ENCODE measurements around the gene MAP3K9.

MAP3K9 gene

DNA sequence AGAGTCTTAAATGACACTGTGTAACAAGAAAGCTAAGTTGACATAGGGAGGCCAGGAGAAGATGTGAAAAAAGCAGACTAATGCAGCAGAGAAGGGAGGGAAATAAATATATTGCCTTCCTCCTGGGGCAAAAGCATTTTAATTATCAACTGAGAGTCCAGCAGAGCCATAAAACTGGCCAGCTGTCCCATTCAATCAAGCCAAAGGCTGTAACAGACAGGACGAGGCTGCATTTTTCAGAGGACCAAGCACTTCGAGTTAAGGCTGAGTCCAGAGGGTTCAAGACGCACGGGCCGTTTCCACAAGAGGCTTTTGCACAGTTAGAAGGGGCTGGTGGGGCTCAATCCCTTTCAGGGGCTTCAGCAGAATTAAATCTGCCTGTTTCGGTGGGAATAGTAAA lies 20.4 kb downstream of the MAP3K9 start:
- DNase-seq (ENCODE audit: low read depth) = no peak

DNA sequence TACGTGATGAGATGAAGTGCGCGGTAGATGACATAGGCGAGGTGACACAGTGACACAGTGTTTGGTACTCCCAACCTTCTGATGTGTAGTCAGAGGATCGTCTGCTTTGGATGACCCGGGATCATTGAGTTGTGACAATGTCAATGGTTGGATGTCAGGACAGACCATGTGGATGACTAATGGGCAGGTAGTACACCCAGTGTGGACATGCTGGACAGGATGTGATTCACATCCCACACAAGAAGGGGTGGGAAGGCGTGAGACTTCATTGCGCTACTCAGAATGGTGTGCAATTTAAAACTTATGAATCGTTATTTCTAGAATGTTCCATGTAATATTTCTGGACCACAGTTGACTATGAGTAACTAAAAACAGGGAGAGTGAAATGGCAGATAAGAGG lies 23.8 kb downstream of the MAP3K9 start:
- DNase-seq (ENCODE audit: low read depth) = no peak

DNA sequence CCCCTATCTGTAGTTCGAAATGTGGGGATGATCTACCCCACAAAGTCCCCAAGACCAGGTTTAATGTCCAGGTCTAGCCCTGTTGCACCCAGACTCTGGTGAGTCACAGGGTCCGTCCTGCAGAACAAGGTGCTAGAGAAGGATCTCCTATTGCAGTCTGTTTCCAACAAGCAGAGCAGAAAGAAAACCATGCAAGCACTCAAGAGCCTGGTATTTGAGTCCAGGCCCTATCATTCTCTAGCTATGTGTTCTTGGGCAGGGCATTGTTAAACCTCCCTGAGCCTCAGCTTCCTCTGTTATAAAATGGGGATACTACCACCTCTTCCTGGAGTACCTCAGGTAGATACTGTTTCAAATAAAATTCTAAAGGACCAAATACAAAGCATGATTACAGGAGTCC lies 24.4 kb downstream of the MAP3K9 start:
- DNase-seq (ENCODE audit: low read depth) = no peak

DNA sequence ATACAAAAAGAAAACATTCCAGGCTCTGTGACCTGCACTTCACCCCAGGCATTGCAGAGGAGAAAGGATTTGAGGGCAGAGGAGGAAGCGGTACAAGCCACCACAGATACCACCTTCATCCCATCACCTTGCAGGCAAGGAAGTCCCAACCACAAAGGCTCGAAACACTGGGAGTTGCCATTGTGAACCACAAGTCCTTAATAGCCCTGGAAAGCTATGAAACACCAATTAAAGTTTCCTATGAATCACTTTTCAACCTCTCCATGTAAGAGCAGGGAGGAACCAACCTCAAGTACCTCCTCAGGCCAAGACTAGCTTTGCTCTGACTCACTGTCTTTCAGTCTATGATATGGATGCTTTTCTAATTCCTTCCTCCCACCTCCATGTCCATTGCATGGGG lies 27.0 kb downstream of the MAP3K9 start:
- peak; percentile 73 for DNase-seq (ENCODE audit: low read depth)

DNA sequence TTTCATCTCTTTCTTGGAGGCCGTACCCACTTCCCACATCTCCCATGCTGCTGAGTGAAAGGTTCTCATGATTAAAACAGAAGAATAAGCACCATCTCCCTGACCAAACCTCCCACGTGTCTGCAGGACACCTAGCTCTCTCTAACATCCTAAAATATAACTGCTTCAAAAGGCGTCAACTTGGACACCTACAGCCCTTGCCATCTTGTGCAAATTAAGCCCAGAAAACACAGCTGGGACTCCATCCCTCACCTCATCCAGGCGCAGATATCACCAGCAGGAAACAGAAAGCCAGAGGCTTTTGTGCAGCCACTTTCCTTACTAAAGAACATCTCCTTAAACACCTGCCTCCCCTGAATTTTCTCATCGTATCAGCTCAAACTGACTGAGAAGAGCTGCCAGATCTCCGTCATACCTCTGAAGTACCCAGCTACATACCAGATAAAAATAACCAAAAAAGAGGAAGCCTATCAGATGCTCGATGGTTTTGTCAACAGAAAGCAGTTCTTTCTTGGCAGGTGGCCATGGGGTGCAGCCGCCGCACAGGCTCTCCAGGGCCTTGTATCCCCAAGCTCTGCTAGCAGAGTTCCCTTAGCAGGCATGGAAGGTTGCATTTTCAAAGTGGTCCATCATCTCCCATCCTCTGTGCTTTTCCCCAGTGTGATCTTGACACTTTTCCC lies 28.8 kb downstream of the MAP3K9 start:
- DNase-seq (ENCODE audit: low read depth) = no peak

DNA sequence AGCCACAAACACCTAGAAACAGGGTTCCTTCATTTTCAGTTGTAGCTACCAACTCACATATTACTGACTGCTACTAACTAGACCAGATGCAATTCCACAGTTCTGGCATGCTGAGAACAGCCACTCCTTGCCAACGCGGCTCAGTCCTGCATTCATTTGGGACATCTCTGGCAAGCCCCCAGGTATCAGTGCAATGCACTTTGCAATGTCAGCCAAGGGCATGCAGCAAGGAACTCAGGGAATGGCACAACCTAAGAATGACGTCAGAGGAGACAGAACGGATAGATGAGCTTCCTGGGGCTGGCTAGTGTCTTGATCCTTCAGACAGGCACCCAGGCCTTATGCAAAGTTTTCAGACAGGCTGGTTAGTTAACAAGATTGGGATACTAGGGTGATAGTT lies 29.6 kb downstream of the MAP3K9 start:
- DNase-seq (ENCODE audit: low read depth) = no peak

DNA sequence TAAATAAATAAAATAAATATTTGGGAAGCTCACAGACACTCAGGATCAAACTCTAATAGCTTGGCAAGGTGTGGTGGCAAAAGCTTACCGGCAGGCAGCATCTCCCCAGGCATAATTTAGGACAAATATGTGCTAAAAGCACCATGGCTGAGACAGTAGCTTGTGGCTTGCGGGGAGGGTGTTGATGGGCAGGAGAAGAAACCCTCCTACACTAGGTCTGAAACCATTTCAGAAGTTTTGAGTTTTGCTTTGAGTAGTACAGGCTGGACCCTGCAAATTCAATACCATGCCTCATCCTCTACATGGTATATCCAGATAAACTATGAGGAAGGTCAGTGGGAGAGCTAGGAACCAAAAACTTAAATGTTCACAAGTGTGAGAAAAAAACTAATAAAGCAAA lies 33.1 kb downstream of the MAP3K9 start:
- DNase-seq (ENCODE audit: low read depth) = no peak

DNA sequence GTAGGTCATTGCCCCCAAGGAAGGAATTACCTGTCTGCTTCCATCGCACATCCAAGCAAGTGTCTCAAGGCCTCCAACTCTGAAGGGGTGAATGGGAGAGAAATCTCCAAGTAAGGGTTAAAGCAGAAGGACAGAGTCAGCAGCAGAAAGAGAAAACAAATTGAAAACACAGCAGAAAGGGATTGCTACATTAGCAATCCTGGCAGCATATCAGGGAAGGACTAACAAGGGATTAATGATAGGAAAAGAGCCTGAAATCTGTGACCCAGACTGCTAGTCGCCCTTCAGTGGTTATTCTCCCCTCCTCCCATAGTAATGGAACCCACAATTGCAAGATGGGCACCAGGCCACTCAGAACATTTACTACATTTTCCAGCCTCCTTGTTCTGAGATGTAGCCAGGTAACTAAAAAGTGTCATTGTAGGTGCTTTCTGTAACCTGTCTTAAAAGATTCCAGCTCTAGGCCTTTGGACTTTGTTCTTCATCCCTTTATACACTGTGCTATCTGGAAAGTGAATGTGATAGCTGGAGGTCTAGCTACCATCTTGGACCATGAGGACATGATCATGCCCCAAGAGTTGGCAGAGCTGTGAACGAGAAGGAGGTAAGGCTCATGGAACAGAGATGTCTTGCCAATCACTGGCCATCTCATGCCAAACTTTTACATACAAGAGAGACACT lies 36.0 kb downstream of the MAP3K9 start:
- no peak for DNase-seq (ENCODE audit: low read depth)

DNA sequence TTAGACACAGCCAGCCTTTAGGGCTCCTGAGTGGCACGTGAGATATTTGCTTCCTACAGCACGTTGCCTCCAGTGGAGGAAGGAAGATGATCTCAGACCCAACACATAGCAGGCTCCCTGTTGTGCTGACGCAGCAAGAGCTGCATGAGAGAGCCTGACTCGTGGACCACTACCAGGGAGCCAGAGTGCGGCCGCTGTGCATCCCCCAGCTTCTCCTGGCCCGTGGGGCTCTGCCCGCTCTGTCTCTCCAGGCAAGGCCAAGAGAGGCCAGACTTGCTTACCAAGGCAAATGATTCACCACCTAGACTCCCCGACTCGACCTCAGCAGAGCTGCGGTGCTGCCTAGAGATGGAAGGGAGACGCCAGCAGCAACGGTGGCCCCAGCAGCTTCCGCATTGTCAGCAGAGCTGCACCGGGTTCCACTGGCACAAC lies 37.5 kb downstream of the MAP3K9 start:
- no peak for DNase-seq (ENCODE audit: low read depth)

DNA sequence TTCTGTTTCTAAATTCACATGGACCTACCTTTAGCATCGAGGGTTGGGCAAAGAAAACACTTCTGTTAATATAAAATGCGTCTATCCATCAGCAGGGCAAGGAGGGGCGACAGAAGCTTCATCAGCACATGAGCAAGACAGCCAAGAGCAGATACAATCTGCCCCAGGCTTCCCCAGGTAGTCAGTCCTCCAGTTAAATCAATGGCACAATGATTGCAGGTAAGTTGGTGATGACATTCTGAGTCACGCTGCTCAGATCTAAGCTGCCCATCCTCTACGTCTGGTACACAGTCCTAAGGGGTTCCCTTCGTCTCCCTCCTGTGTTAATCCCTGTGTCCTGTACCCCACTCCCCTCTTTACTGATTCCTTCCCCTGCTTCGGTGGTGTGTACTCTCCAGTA lies 38.8 kb downstream of the MAP3K9 start:
- DNase-seq (ENCODE audit: low read depth) = no peak

DNA sequence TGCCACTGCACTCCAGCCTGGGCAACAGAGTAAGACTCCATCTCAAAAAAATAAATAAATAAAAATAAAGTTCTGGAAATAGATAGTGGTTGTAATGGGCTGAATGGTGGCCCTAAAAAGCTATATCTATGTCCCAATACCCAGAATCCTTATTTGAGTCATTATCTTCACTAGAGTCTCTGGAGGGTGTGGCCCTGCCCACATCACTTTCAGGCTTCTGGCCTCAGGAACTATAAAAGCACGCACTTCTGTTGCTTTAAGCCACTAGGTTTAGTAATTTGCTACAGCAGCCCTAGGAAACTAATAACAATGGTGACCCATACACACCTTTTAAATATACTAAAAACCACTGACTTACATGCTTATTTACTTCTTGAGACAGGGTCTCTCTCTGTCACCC lies 49.9 kb downstream of the MAP3K9 start:
- no peak for DNase-seq (ENCODE audit: low read depth)

DNA sequence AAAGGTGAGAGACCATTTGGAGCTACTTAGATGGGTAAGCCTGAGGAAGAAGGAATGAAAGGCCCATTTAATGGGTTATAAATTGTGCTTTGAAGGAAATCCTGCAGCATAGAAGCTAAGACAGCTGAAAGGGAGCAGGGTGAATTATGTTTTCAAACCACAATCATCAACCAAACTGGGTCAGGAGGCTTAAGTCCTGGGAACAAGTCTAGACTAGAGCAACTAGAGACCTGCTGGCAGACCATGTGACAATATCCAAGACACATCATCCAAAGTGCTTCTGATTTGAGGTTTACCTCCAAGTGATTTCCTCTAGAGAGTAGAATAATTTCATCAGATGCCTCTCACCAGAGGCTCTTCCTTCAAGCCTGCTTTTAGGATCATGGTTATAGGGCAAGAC lies 53.7 kb downstream of the MAP3K9 start:
- no peak for DNase-seq (ENCODE audit: low read depth)

DNA sequence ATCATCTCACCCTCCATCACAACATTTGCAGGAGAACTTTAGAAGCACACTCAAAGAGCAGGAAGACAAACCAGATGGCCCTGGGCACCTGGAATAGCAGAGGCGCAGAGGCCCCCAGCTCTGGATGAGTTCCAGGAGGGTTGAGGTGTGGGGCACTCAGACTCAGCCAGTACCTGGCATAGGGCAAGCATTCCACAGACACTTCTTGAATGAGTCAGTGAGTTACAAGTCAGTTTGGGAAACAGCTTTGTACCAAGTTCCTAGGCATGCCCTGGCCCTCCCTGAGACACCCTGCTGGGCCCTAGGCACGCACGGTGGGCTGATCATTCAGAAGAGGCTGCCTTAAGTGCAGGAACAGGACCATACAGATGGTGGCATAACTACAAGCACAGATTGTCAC lies 54.3 kb downstream of the MAP3K9 start:
- peak; percentile 38 for DNase-seq (ENCODE audit: low read depth)

DNA sequence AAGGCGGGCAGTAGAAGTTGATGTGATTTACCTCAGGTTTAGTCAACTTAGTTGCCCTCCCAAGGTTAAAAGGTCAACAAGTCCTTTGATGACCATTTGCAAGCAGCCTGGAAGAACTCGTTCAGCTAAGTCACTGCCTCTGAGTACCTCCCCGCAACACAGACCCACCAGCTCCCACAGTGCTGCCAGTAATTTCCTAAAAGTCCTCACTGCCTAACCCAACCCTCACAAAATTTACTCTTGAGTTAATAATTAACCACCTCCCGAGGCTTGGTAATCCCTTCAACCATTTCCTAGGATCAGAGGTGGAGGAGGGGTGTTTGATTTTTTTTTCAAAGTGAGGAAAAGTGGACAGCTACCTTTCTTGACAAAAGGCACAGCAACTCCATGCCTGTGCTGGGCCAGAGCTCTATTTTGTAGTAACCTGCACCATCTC lies 55.8 kb downstream of the MAP3K9 start:
- DNase-seq (ENCODE audit: low read depth) = no peak

DNA sequence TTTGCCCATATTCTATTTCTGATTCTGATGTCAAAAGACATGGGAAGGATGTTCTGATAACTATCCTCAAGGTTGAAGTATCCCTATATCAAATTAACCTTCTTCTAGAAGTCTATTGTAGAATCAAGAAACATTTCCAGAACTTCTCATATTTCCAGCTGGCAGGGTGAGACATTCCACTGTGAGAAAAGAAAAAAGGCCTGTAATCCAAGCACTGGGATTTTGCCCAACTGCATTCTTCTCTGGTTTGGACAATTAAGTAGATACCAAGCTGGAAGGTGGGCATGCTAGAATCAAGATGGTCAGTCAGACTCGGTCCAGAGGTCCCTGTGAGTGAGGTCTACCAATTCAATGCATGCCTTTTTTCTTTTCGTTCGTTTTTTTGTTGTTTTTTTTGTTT lies 60.9 kb downstream of the MAP3K9 start:
- no peak for DNase-seq (ENCODE audit: low read depth)

DNA sequence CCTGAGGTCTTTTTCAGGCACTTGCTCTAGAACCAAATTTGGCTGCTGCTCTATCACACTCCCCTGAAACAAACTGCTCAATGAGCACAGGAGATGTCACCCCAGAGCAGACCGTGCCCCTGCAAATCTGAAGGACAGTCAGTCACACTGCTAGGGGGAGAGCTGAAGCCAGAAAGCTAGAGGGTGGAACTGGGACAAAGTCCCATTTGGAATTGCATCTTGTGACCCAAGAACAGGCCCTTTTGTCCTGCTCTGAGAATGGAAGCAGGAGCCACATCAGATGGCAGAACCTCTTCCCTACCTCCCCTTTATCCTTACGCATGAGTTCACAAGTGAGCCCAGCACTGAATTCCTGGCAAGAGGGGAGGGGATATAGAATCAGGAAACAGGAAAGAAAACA lies 64.7 kb downstream of the MAP3K9 start:
- DNase-seq (ENCODE audit: low read depth) = no peak

DNA sequence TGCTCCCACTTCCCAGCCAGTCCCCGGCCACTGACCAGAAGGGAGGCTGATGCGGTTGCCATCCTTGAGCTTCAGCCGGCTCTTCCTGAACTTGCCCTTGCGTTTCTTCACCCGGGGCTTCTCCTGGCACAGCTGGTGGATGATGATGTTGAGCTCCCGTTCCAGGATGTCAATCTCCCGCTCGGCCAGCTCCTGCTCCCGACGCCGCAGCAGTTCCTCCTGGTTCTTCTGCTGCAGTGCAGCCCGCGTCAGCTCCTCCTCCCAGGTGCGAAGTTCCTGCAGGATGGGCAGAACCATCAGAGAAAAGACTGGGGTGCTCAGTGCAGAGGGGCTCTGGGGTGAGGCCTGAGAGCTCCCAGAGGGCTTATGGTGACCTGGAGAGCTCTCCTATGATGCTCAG lies 67.0 kb downstream of the MAP3K9 start:
- no peak for DNase-seq (ENCODE audit: low read depth)

DNA sequence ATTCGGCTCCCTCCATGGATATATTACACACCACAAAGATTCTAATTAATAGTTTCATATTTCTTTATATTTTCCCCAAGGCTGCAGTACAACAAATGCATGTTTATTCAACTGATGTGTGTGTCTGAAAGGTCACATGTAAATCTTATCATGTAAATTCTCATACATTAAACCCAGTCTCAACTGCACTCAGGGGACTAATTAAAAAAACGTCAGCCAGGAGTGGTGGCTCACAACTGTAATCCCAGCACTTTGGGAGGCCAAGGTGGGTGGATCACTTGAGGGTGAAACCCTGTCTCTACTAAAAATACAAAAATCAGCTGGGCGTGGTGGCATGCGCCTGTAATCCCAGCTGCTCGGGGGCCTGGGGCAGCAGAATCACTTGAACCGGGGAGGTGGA lies 67.8 kb downstream of the MAP3K9 start:
- DNase-seq (ENCODE audit: low read depth) = no peak

DNA sequence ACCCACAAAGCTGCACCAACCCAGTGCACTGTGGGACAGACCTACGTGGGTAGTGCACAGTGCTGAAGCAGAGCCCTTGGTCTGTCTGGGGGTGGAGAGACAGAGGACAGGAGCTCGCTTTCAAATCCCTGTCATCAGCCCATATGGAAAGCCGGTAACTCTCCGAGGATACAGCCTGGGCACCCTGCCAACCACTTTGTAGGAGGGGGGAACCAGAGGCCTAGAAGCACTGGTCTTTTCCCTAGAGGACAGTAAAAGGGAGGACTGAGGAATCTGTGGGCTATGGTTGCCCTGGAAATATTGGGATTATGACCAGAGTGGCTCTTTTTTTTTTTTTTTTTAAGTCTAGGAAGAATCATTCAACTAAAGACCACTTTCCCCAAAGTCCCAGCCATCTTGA lies 74.3 kb downstream of the MAP3K9 start:
- no peak for DNase-seq (ENCODE audit: low read depth)

DNA sequence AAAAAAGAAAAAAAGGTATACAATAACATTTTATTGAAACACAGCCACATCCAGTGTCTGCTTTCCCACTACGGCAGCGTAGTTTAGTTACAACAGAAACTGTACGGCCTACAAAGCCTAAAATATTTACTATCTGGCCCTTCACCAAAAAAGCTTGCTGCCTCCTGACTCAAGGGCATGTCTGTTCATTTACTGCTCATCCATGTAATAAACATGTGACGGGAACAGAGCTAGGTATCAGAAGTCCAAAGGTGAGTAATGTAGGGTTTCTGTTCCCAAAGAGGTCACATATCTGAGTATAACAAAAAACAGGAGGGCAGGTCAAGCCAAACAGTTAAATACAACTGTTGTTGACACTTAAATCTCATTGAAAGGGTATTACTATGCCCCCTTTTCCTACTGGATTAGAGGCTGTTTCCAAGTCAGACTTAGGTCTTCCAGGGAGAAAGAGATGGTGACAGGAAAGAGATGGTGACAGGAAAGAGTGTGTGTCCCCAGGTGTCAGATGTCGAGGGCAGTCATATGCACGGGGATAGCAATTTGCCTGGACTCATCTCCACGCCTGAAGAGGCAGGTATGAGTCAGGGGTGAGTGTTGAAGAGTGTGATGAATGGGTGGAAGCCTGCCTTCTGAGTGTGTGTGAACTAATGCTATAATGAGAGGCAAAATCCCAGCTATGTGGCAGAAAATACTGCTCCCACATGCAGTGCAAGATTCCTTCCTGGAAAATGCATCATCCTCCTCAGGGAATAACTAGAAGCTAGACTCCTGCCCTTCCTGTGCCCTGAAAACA lies 77.7 kb downstream of the MAP3K9 start:
- DNase-seq (ENCODE audit: low read depth) = no peak

DNA sequence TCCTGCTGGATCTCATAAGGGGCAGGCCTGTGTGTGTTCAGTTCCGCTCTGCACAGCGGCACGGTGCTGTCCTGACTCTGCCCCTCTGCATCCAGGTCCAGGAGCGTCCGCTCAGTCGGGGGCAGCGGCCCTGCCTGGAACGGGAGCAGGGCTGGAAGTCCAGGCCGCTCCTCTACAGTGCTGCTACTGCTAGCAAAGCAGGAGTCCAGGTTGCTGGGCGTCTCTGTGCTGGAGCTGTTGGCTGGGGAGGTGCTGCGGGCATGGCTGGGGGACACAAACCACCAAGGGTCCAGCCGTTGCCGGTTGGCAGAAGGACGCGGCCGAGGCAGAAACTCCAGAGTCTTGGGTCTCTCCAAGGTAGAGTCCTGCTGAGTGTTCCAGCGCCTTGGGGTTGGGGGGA lies 78.9 kb downstream of the MAP3K9 start:
- DNase-seq (ENCODE audit: low read depth) = no peak

DNA sequence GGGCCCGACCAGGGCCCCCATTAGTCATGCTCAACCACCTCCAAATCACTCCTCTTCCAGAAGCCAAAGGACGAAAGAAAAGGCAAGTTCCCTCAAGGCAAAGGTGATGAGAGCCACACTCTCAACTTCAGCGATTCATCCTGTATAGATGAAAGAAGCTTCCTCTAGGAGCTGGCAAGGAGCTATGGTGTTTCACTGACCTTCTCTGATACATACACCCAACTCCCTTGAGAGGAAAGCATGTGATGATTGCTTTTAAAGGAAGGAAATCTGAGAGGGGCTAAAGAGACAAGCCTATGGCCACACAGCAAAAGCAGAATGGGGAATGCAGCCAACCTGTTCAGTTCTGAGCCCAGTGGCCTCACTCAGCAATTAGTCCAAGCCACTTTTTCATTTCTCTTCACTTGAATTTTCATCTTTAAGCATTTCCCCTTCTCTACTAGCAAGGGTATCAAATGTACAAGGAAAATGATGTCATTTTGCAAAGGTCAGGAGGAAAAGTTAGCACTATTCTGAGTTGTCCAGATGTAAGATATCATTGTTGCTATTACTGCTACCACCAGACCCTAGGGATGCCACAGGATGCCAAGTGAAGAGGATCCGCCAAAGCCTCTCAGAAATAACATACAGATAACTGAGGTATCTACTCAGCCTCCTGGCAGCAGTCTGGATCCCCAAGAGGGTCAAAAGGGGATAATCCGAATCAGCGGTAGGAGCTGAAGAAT lies 82.5 kb downstream of the MAP3K9 start:
- no peak for DNase-seq (ENCODE audit: low read depth)

DNA sequence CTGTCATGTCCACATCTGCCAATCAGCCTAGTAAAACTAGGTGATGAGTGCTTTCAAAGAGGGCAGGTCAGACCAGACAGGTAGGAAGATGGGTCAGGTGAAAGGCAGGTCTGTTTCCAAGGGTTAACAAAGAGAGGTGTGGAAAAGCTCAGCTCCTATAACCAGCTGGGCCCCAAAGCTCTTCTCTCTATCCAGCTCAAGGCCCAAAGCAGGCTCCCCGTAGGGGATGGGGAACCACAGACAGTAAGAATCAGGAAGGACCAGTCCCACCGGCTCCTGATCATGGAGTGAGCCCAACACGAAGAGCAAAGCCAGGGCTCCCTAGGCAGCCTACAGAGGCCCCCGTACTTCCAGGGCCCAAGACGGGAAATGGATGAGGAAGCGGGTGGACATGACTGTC lies 84.4 kb downstream of the MAP3K9 start:
- no peak for DNase-seq (ENCODE audit: low read depth)
